SK-N-SH (cell line): ENCODE measurements around the gene MAT1A. TPM values are rescaled to one million over a fixed set of nuclear protein-coding genes. Genes with fewer than 3 reads are reported as not detected.
"Not testable (repeated sequence)": the region's sequence is repeated elsewhere in the genome, so short reads cannot be mapped to it uniquely, and the experiment has no call there.

ENCODE experiments used
- CTCF ChIA-PET: fragments of 300-600, 350-600 bp; formaldehyde crosslinking; extraction: SDS; loops from one replicate; lab custom pipeline; 2021; lab: Yijun Ruan, JAX
- POLR2A ChIA-PET: fragments of 350-600 bp; sonication (Branson Sonifier 250); formaldehyde crosslinking; extraction: SDS; loops from one replicate; lab custom pipeline; 2020; ENCODE audit warnings: antibody characterized with exemption, inconsistent platforms; lab: Yijun Ruan, JAX
- DNase-seq: peaks from one replicate; pipeline ENCODE4 v3.0.0; 2012
- H2AFZ ChIP-seq: fragments of 200-600 bp; sonication (generic); 2 replicates; pipeline ENCODE4 v1.8.1; 2016; ENCODE audit warnings: antibody characterized with exemption, mild to moderate bottlenecking, low read depth
- H3F3A ChIP-seq: fragments of 200-600 bp; sonication (generic); replicated peaks from 2 replicates; pipeline ENCODE3; 2016; ENCODE audit warnings: antibody characterized with exemption, mild to moderate bottlenecking; ENCODE audit not compliant: insufficient read depth
- H3K27ac ChIP-seq, 2 experiments: fragments of 200-500 bp in 1 of 2; fragments of 200-600 bp in 1 of 2; sonication (Bioruptor generic) in 1 of 2; sonication (generic), shearing (Covaris generic) in 1 of 2; 2 replicates each; pipeline versions ENCODE4 v1.5.1 to v1.6.1; 2014 to 2016; ENCODE audit warnings: low read depth in 2 of 2, inconsistent platforms in 1 of 2, low read length in 1 of 2, mild to moderate bottlenecking in 1 of 2, mixed read lengths in 1 of 2
- H3K27me3 ChIP-seq: fragments of 200-600 bp; sonication (generic), shearing (Covaris generic); 2 replicates; pipeline ENCODE4 v1.6.1; 2016; ENCODE audit warnings: mixed run types; ENCODE audit not compliant: insufficient read depth
- H3K36me3 ChIP-seq, 2 experiments: fragments of 200-500 bp in 1 of 2; fragments of 200-600 bp in 1 of 2; sonication (Bioruptor generic) in 1 of 2; sonication (generic) in 1 of 2; replicated peaks in 1 of 2; 2 replicates each; pipeline versions ENCODE3 to v1.5.1; 2014 to 2016; ENCODE audit warnings: low read length in 1 of 2, mild to moderate bottlenecking in 1 of 2; ENCODE audit not compliant: insufficient read depth in 2 of 2, control insufficient read depth in 1 of 2
- H3K4me1 ChIP-seq, 2 experiments: fragments of 200-500 bp in 1 of 2; fragments of 200-600 bp in 1 of 2; sonication (Bioruptor generic) in 1 of 2; sonication (generic), shearing (Covaris generic) in 1 of 2; 2 replicates each; pipeline versions ENCODE4 v1.5.1 to v1.6.1; 2014 to 2016; ENCODE audit warnings: low read depth in 1 of 2, low read length in 1 of 2, mixed run types in 1 of 2; ENCODE audit not compliant: insufficient read depth in 2 of 2, control insufficient read depth in 1 of 2
- H3K4me2 ChIP-seq: fragments of 200-600 bp; sonication (generic), shearing (Covaris generic); 2 replicates; pipeline ENCODE4 v1.6.1; 2017; ENCODE audit warnings: mixed run types
- H3K4me3 ChIP-seq, 2 experiments: fragments of 200-500 bp in 1 of 2; fragments of 200-600 bp in 1 of 2; sonication (Bioruptor generic) in 1 of 2; sonication (generic), shearing (Covaris generic) in 1 of 2; 2 replicates each; pipeline versions ENCODE4 v1.5.1 to v1.8.1; 2014 to 2016; ENCODE audit warnings: low read depth in 2 of 2, inconsistent platforms in 1 of 2, low read length in 1 of 2, mild to moderate bottlenecking in 1 of 2, mixed read lengths in 1 of 2, moderate library complexity in 1 of 2
- H3K79me2 ChIP-seq: fragments of 200-600 bp; sonication (generic); 2 replicates; pipeline ENCODE4 v1.8.1; 2017; ENCODE audit warnings: mild to moderate bottlenecking; ENCODE audit not compliant: insufficient read depth
- H3K9ac ChIP-seq: fragments of 200-600 bp; sonication (generic); 2 replicates; pipeline ENCODE4 v1.6.1; 2017; ENCODE audit warnings: mixed run types
- H3K9me2 ChIP-seq: fragments of 200-600 bp; sonication (generic); 2 replicates; pipeline ENCODE4 v1.6.1; 2017; ENCODE audit warnings: mixed run types
- H3K9me3 ChIP-seq: fragments of 200-600 bp; sonication (generic); 2 replicates; pipeline ENCODE4 v1.6.1; 2017; ENCODE audit warnings: mixed run types, mild to moderate bottlenecking, moderate library complexity
- H4K20me1 ChIP-seq: fragments of 200-600 bp; sonication (generic); 2 replicates; pipeline ENCODE4 v1.6.1; 2017; ENCODE audit warnings: mild to moderate bottlenecking, mixed run types; ENCODE audit not compliant: insufficient read depth
- WGBS: methylation state at CpG from one replicate; pipeline ENCODE4 v1.1.6; 2017; ENCODE audit warnings: low lambda C conversion rate; 5-methylcytosine and 5-hydroxymethylcytosine counted together
- polyA plus RNA-seq, 3 experiments: library from polyadenylated mRNA; depleted of rRNA; stranded (reverse); fragments of >200 nt; gene quantifications; 2 replicates each; pipeline ENCODE4 v1.2.3, GENCODE V29; 2012

Gene MAT1A
- polyA plus RNA-seq, 1 of the 3 experiments (the other 2 are of a cell fraction), result 0.03 TPM

- H4K20me1 ChIP-seq, H3K27ac ChIP-seq, H3K9ac ChIP-seq, CTCF ChIA-PET, H3K4me2 ChIP-seq, H3K4me1 ChIP-seq, H3K27me3 ChIP-seq, H3K9me2 ChIP-seq, H3K4me3 ChIP-seq, H2AFZ ChIP-seq, H3K36me3 ChIP-seq, H3K9me3 ChIP-seq, POLR2A ChIA-PET, H3F3A ChIP-seq, H3K79me2 ChIP-seq, DNase-seq: not testable (repeated sequence)
- 78% methylated on average over 12 of the region's 20 CpGs for WGBS
These were observed 41.8 kb downstream of the MAT1A start for GRCh38 chr10:80247611-80248010.

GRCh38 chr10:80244371-80244770 lies 45.1 kb downstream of the MAT1A start:
- H3K4me1 ChIP-seq, H3K9ac ChIP-seq, DNase-seq, H3K4me2 ChIP-seq, CTCF ChIA-PET, H3K36me3 ChIP-seq, H2AFZ ChIP-seq, H3K79me2 ChIP-seq, POLR2A ChIA-PET, H3K27ac ChIP-seq, H3K9me3 ChIP-seq, H4K20me1 ChIP-seq, H3F3A ChIP-seq, H3K27me3 ChIP-seq, H3K9me2 ChIP-seq, H3K4me3 ChIP-seq: not testable (repeated sequence)
- WGBS, result 56% methylated on average over 3 of the region's 3 CpGs

GRCh38 chr10:80242341-80242740 lies 47.1 kb downstream of the MAT1A start:
- POLR2A ChIA-PET, DNase-seq, CTCF ChIA-PET: not testable (repeated sequence)

GRCh38 chr10:80236457-80236856 lies 53.0 kb downstream of the MAT1A start:
- H3K79me2 ChIP-seq, H3K36me3 ChIP-seq, H3K27me3 ChIP-seq, H3K9ac ChIP-seq, H3F3A ChIP-seq, CTCF ChIA-PET, H4K20me1 ChIP-seq, H3K27ac ChIP-seq, H3K9me2 ChIP-seq, H3K4me1 ChIP-seq, H3K4me3 ChIP-seq, POLR2A ChIA-PET, DNase-seq, H3K4me2 ChIP-seq, H2AFZ ChIP-seq, H3K9me3 ChIP-seq: not testable (repeated sequence)
- no CpG with 5 or more reads among the region's 5 CpGs for WGBS

More at GRCh38 chr10:80242341-80242740, 47.1 kb downstream of the MAT1A start:
- not testable (repeated sequence) for H2AFZ ChIP-seq, H3F3A ChIP-seq, H3K9me2 ChIP-seq, H3K4me3 ChIP-seq, H3K4me1 ChIP-seq, H3K36me3 ChIP-seq, H3K9ac ChIP-seq, H3K27ac ChIP-seq, H4K20me1 ChIP-seq, H3K4me2 ChIP-seq, H3K79me2 ChIP-seq, H3K27me3 ChIP-seq, H3K9me3 ChIP-seq
- 14% methylated on average over 3 of the region's 4 CpGs for whole genome bisulfite sequencing

- not testable (repeated sequence) for H3K27me3 ChIP-seq
These were observed 54.9 kb downstream of the MAT1A start for GRCh38 chr10:80234331-80235235.

GRCh38 chr10:80233871-80234270 lies 55.6 kb downstream of the MAT1A start:
- H3K4me3 ChIP-seq, H3K36me3 ChIP-seq, POLR2A ChIA-PET, CTCF ChIA-PET, H3K27ac ChIP-seq, H3F3A ChIP-seq, H2AFZ ChIP-seq, H3K9me3 ChIP-seq, H3K9ac ChIP-seq, H4K20me1 ChIP-seq, H3K4me2 ChIP-seq, DNase-seq, H3K4me1 ChIP-seq, H3K27me3 ChIP-seq, H3K79me2 ChIP-seq, H3K9me2 ChIP-seq: not testable (repeated sequence)
- 21% methylated on average over 1 of the region's 1 CpG for WGBS

More at GRCh38 chr10:80234331-80235235, 54.9 kb downstream of the MAT1A start:
- H3K79me2 ChIP-seq, H3K9me2 ChIP-seq, DNase-seq, H3K4me1 ChIP-seq, H3K36me3 ChIP-seq, H3F3A ChIP-seq, H4K20me1 ChIP-seq, H2AFZ ChIP-seq, CTCF ChIA-PET, H3K4me2 ChIP-seq, H3K9me3 ChIP-seq, POLR2A ChIA-PET, H3K9ac ChIP-seq, H3K4me3 ChIP-seq, H3K27ac ChIP-seq: not testable (repeated sequence)
- WGBS, result 51% methylated on average over 10 of the region's 11 CpGs
